GM23248 (cell line): Measurements from ENCODE around the gene ST6GALNAC3. TPM values are rescaled to one million over a fixed set of nuclear protein-coding genes. Genes with fewer than 3 reads are reported as not detected.

ENCODE experiments used
- DNase-seq: peaks from one replicate; pipeline ENCODE4 v3.0.0-alpha.2; 2015
- H2AFZ ChIP-seq: fragments of 200-600 bp; sonication (generic); 2 replicates; pipeline ENCODE4 v1.6.1; 2016; ENCODE audit warnings: antibody characterized with exemption
- H3F3A ChIP-seq: fragments of 200-600 bp; sonication (generic); 2 replicates; pipeline ENCODE4 v1.6.1; 2016; ENCODE audit warnings: mild to moderate bottlenecking, antibody characterized with exemption, mixed run types; ENCODE audit not compliant: insufficient read depth
- H3K27ac ChIP-seq: fragments of 200-600 bp; sonication (generic); 2 replicates; pipeline ENCODE4 v1.5.1; 2016; ENCODE audit warnings: mild to moderate bottlenecking
- H3K27me3 ChIP-seq: fragments of 200-600 bp; sonication (generic); replicated peaks from 2 replicates; pipeline ENCODE4 v1.6.1; 2016; ENCODE audit warnings: mild to moderate bottlenecking; ENCODE audit not compliant: insufficient read depth
- H3K36me3 ChIP-seq: fragments of 200-600 bp; sonication (generic); 2 replicates; pipeline ENCODE4 v1.6.1; 2016; ENCODE audit warnings: low read depth, mild to moderate bottlenecking
- H3K4me1 ChIP-seq: fragments of 200-600 bp; sonication (generic); 2 replicates; pipeline ENCODE4 v1.6.1; 2016; ENCODE audit warnings: mild to moderate bottlenecking; ENCODE audit not compliant: insufficient read depth
- H3K4me2 ChIP-seq: fragments of 200-600 bp; sonication (generic); one replicate; pipeline ENCODE4 v1.6.1; 2016; ENCODE audit warnings: mild to moderate bottlenecking; ENCODE audit not compliant: unreplicated experiment
- H3K4me3 ChIP-seq: fragments of 200-600 bp; sonication (generic); 2 replicates; pipeline ENCODE4 v1.5.1; 2016; ENCODE audit warnings: mild to moderate bottlenecking
- H3K79me2 ChIP-seq: fragments of 200-600 bp; sonication (generic); 2 replicates; pipeline ENCODE4 v1.6.1; 2016; ENCODE audit warnings: mild to moderate bottlenecking; ENCODE audit not compliant: insufficient read depth
- H3K9ac ChIP-seq: fragments of 200-600 bp; sonication (generic); 2 replicates; pipeline ENCODE4 v1.6.1; 2016; ENCODE audit warnings: mild to moderate bottlenecking
- H3K9me2 ChIP-seq: fragments of 200-600 bp; sonication (generic); 2 replicates; pipeline ENCODE4 v1.6.1; 2016; ENCODE audit warnings: mixed run types, mild to moderate bottlenecking, moderate library complexity; ENCODE audit not compliant: insufficient read depth
- H3K9me3 ChIP-seq: fragments of 200-600 bp; sonication (generic); one replicate; pipeline ENCODE4 v1.6.1; 2017; ENCODE audit warnings: low read depth
- H4K20me1 ChIP-seq: fragments of 200-600 bp; sonication (generic); 2 replicates; pipeline ENCODE4 v1.6.0; 2016; ENCODE audit not compliant: insufficient read depth
- EZH2 ChIP-seq: fragments of 200-600 bp; sonication (generic); IDR thresholded peaks from 2 replicates; pipeline ENCODE4 v1.6.1; 2018; ENCODE audit warnings: antibody characterized with exemption, mild to moderate bottlenecking; ENCODE audit not compliant: insufficient read depth, poor library complexity, severe bottlenecking
- EZH2phosphoT487 ChIP-seq: fragments of 200-600 bp; sonication (generic); IDR thresholded peaks from 2 replicates; pipeline ENCODE4 v1.6.1; 2018; ENCODE audit warnings: antibody characterized with exemption, moderate library complexity, mild to moderate bottlenecking, low read depth; ENCODE audit not compliant: insufficient read depth
- WGBS, 2 experiments: methylation state at CpG; one replicate each; pipeline ENCODE4 v1.1.6; 2015 to 2017; ENCODE audit warnings: low lambda C conversion rate in 2 of 2, low coverage in 1 of 2; ENCODE audit errors: missing lambda C conversion rate in 2 of 2; 5-methylcytosine and 5-hydroxymethylcytosine counted together
- in situ Hi-C: fragments of 300-500 bp; cut with MboI; formaldehyde crosslinking; loops from 2 replicates; pipeline ENCODE4 v1.15.0; 2020
- polyA plus RNA-seq: library from polyadenylated mRNA; unstranded; fragments of >200 nt; fragmentation: Nextera tagmentation; extraction: Ambion mirVana; gene quantifications from 2 replicates; pipeline ENCODE4 v1.2.1, GENCODE V29; 2016
- total RNA-seq: library from RNA; depleted of rRNA; stranded (reverse); fragments of >200 nt; shearing (Covaris generic); gene quantifications from 2 replicates; pipeline ENCODE4 v1.2.3, GENCODE V29; 2014

ST6GALNAC3 gene
- total and polyA plus RNA-seq, 2 experiments from 2014 or later, result not detected

DNA sequence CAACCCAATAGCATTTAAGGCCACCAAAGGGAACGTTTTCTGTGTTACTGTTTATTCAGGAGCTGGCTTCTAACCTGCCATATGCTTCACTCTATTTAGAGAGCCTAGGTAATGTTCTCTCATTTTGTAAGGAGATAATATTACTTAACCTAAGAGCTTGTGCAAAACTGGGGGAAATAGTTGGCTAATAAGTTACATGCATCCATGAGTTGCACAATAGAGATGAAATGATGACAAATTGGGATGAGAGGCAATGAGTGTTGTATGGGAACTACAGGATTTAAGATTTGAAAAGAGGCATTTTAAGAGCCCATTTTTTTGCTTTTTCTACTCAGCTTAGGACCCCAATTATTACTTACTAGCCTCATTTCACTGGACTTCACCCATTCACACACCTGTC is 151.0 kb downstream of the ST6GALNAC3 start:
- Histone ChIP-seq H4K20me1 (no peaks in the 10 kb centered on the region), H3K79me2 (no peaks in the 10 kb centered on the region), H3F3A (no peaks in the 10 kb centered on the region), H3K9ac (no peak overlapping the region), H3K9me2 (no peaks in the 10 kb centered on the region), H3K36me3 (no peaks in the 10 kb centered on the region), H3K4me2 (no peak overlapping the region), H3K9me3 (no peaks in the 10 kb centered on the region), H2AFZ (no peak overlapping the region), H3K27me3 (no peaks in the 10 kb centered on the region), H3K4me1 (no peaks in the 10 kb centered on the region), H3K4me3 (no peak overlapping the region), H3K27ac (no peak overlapping the region)
- WGBS, 2 experiments, result 6 to 7% methylated on average over 1 of the region's 1 CpG
- in situ Hi-C loops, result no loop called here
- TF ChIP-seq EZH2phosphoT487 (no peak), EZH2 (no peak)
- no peak for DNase-seq

- WGBS, 2 experiments, result 35 to 38% methylated on average over 3 of the region's 3 CpGs
- Histone ChIP-seq H3K4me2 (no peak overlapping the region), H3K9ac (no peak overlapping the region), H3K36me3 (no peaks in the 10 kb centered on the region), H3K27me3 (no peaks in the 10 kb centered on the region), H3K4me3 (no peak overlapping the region), H3K9me2 (no peaks in the 10 kb centered on the region), H3K4me1 (no peaks in the 10 kb centered on the region), H3F3A (no peaks in the 10 kb centered on the region), H3K79me2 (no peaks in the 10 kb centered on the region), H3K9me3 (no peaks in the 10 kb centered on the region), H4K20me1 (no peaks in the 10 kb centered on the region), H3K27ac (no peak overlapping the region), H2AFZ (no peak overlapping the region)
- TF ChIP-seq EZH2phosphoT487, result no peak
- TF ChIP-seq EZH2, result no peak
- no peak for DNase-seq
- in situ Hi-C loops, result no loop called here
Measured at GRCh38 chr1:76227621-76228020, 153.1 kb downstream of the ST6GALNAC3 start.

- Histone ChIP-seq H3K27ac (no peak overlapping the region), H3K9me3 (no peaks in the 10 kb centered on the region), H3K4me2 (no peak overlapping the region), H3K27me3 (no peaks in the 10 kb centered on the region), H3K4me3 (no peak overlapping the region), H4K20me1 (no peaks in the 10 kb centered on the region), H3K4me1 (no peaks in the 10 kb centered on the region), H3K79me2 (no peaks in the 10 kb centered on the region), H3F3A (no peaks in the 10 kb centered on the region), H3K36me3 (no peaks in the 10 kb centered on the region), H3K9ac (no peak overlapping the region), H3K9me2 (no peaks in the 10 kb centered on the region), H2AFZ (no peak overlapping the region)
- no peak for DNase-seq
- TF ChIP-seq EZH2, result no peak
- no peak for TF ChIP-seq EZH2phosphoT487
- in situ Hi-C loops, result no loop called here
- WGBS, 2 experiments, result 47 to 54% methylated on average over 7 of the region's 7 CpGs
Measured at GRCh38 chr1:76229279-76230005, 154.9 kb downstream of the ST6GALNAC3 start.

GRCh38 chr1:76230842-76231281 is 156.3 kb downstream of the ST6GALNAC3 start:
- Histone ChIP-seq H3K36me3 (no peaks in the 10 kb centered on the region), H3K9me3 (no peaks in the 10 kb centered on the region), H3K79me2 (no peaks in the 10 kb centered on the region), H4K20me1 (no peaks in the 10 kb centered on the region), H3K4me2 (no peak overlapping the region), H3K9me2 (no peaks in the 10 kb centered on the region), H3K4me1 (no peaks in the 10 kb centered on the region), H3K4me3 (no peak overlapping the region), H3K27me3 (no peaks in the 10 kb centered on the region), H3K9ac (no peak overlapping the region), H2AFZ (no peak overlapping the region), H3F3A (no peaks in the 10 kb centered on the region), H3K27ac (no peak overlapping the region)
- in situ Hi-C loops, result no loop called here
- TF ChIP-seq EZH2, result no peak
- TF ChIP-seq EZH2phosphoT487, result no peak
- DNase-seq, result no peak
- WGBS, 2 experiments, result 48 to 64% methylated on average over 2 of the region's 2 CpGs
